Panc1 (cell line): ENCODE measurements around the gene KLRC4.

ENCODE experiments used
- POLR2AphosphoS5 ChIP-seq: IDR thresholded peaks from 2 replicates; pipeline ENCODE4 v1.6.1; 2012; ENCODE audit warnings: mild to moderate bottlenecking, low read depth, low read length, moderate library complexity
- SIN3A ChIP-seq: IDR thresholded peaks from 2 replicates; pipeline ENCODE4 v1.6.1; 2012; ENCODE audit warnings: low read depth, mild to moderate bottlenecking, low read length, moderate library complexity, borderline replicate concordance; ENCODE audit not compliant: insufficient read depth
- TCF7L2 ChIP-seq: IDR thresholded peaks from 2 replicates; pipeline ENCODE4 v1.6.1; 2011; ENCODE audit warnings: mild to moderate bottlenecking, low read depth, low read length, inconsistent platforms
- TF ChIP-seq, protein P1 (sequence below): fragments of 450-650 bp; IDR thresholded peaks from 2 replicates; pipeline ENCODE4 v1.5.1; 2017; ENCODE audit warnings: mild to moderate bottlenecking
- TF ChIP-seq, protein P2 (sequence below), 2 experiments: IDR thresholded peaks; 2 replicates each; pipeline ENCODE4 v1.6.1; 2011 to 2012; ENCODE audit warnings: low read depth in 2 of 2, control low read depth in 1 of 2, low read length in 1 of 2, mild to moderate bottlenecking in 1 of 2, moderate library complexity in 1 of 2; ENCODE audit not compliant: insufficient read depth in 1 of 2

DNA sequence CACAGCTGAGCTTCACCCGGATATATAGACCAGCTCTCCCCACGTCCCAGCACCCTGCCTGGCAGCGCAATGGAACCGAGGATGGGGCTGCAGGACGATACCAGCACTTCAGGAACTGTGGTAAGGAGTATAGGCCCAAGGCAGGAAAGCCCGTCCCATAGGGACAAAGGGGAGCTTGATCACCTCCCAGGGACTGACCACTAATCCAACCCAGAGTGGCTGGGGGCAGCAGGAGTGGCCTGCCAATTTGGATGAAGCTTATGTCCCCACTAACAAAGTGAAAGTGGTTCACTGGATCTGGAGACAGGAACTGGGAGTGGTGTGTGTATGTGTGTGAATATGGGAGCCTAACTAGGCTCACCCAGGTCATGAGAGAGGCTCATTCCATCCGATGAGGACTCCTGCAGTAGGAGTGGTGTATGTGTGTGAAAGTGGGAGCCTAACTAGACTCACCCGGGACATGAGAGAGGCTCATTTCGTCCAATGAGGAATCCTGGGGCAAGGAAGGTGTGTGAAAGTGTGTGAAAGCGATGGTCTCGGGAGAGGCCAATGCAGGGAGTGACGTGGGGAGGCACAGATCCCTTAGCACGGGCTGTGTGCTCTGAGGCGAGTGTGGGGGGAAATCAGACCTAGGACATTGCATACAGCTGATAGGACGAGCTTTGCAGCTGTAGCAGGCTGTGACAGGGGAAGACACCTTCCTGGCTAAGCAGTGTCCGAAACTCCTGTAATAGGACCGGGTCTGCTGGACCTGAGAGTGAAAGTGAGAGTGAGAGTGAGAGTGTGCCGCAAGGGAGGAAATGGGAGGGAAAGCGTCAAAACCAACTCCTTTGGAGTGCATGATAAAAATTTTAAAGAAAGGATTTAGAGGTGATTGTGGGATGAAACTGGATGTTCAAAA is 45.4 kb downstream of the KLRC4 start:
- no peak for TF ChIP-seq POLR2AphosphoS5
- TF ChIP-seq SIN3A = no peak
- TF ChIP-seq, protein P1, sequence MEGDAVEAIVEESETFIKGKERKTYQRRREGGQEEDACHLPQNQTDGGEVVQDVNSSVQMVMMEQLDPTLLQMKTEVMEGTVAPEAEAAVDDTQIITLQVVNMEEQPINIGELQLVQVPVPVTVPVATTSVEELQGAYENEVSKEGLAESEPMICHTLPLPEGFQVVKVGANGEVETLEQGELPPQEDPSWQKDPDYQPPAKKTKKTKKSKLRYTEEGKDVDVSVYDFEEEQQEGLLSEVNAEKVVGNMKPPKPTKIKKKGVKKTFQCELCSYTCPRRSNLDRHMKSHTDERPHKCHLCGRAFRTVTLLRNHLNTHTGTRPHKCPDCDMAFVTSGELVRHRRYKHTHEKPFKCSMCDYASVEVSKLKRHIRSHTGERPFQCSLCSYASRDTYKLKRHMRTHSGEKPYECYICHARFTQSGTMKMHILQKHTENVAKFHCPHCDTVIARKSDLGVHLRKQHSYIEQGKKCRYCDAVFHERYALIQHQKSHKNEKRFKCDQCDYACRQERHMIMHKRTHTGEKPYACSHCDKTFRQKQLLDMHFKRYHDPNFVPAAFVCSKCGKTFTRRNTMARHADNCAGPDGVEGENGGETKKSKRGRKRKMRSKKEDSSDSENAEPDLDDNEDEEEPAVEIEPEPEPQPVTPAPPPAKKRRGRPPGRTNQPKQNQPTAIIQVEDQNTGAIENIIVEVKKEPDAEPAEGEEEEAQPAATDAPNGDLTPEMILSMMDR = no peak
- TF ChIP-seq, protein P2, sequence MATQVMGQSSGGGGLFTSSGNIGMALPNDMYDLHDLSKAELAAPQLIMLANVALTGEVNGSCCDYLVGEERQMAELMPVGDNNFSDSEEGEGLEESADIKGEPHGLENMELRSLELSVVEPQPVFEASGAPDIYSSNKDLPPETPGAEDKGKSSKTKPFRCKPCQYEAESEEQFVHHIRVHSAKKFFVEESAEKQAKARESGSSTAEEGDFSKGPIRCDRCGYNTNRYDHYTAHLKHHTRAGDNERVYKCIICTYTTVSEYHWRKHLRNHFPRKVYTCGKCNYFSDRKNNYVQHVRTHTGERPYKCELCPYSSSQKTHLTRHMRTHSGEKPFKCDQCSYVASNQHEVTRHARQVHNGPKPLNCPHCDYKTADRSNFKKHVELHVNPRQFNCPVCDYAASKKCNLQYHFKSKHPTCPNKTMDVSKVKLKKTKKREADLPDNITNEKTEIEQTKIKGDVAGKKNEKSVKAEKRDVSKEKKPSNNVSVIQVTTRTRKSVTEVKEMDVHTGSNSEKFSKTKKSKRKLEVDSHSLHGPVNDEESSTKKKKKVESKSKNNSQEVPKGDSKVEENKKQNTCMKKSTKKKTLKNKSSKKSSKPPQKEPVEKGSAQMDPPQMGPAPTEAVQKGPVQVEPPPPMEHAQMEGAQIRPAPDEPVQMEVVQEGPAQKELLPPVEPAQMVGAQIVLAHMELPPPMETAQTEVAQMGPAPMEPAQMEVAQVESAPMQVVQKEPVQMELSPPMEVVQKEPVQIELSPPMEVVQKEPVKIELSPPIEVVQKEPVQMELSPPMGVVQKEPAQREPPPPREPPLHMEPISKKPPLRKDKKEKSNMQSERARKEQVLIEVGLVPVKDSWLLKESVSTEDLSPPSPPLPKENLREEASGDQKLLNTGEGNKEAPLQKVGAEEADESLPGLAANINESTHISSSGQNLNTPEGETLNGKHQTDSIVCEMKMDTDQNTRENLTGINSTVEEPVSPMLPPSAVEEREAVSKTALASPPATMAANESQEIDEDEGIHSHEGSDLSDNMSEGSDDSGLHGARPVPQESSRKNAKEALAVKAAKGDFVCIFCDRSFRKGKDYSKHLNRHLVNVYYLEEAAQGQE (IDR thresholded peaks at IDR 0.05; ENCODE audit: insufficient read depth in 1 of 2, low read depth in 2 of 2, low read length in 1 of 2) = no peak
- TF ChIP-seq TCF7L2 = no peak
